Measurements from ENCODE around the gene KLHL8.
"Not testable (repeated sequence)": the region's sequence is repeated elsewhere in the genome, so short reads cannot be mapped to it uniquely, and the experiment has no call there.

The KLHL8 gene

DNA sequence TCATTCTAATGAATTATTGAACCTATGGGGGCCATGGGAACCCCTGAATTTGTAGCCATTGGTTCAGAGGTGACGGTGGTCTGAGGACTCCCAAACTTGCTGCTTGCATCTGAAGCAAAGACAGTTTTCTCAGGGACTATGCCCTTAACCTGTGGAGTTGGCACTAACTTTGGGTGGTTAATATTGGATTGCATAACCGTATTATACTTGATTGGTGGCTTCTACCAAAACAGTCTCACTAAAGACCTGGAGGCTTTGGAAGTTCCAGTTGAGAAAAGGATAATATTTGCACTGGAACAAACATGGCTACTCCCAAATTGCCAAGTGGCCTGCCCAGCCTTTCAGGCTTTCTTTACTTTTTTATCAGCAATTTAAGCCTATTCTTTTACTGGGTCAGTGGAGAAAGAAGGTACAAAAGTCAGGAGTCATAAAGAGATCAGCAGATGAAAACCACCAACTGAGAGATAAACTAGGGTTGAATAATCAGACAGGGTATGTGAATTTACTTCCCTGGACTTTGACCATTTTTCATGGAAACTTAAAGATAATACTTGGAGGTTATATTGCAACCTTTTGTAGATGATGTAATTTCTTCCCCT is 7.9 kb upstream of the KLHL8 start:
- DNase-seq (ENCODE audit: low spot score): no peak

DNA sequence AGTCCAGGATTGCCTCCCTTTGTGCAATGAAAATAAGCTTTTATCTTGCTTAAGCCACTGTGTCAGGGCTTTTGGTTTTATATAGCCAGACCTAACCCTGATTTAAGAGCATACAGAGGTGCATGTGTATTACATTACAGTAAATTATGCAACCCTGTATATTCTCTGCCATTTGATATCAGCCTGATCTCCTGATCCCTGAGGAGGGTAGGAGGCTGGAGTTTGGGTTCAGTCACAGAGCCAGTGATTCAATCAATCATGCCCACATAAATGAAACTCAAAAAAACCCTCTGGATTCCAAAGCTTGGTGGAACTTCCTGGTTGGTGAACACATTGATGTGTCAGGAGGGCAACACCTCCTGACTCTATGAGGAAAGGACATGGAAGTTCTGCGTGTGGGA is 7.3 kb upstream of the KLHL8 start:
- DNase-seq (ENCODE audit: low spot score): no peak

DNA sequence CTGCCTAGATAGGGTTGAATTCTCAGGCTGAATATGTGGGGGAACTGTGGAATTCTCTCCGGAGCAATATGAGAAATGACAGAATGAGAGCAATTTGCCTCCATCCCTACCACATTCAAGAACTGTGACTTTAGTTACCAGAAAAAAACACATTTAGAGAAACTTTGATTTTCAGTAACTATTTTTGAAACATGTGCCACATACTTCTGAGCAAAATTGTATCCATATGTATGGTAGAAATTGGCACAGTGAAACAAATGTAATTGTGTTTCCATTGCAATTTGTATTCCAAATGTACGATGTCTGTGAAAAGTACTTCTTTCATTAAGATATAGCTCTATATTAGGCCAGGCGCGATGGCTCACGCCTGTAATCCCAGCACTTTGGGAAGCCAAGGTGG is 5.5 kb upstream of the KLHL8 start:
- DNase-seq (ENCODE audit: low spot score): no peak

DNA sequence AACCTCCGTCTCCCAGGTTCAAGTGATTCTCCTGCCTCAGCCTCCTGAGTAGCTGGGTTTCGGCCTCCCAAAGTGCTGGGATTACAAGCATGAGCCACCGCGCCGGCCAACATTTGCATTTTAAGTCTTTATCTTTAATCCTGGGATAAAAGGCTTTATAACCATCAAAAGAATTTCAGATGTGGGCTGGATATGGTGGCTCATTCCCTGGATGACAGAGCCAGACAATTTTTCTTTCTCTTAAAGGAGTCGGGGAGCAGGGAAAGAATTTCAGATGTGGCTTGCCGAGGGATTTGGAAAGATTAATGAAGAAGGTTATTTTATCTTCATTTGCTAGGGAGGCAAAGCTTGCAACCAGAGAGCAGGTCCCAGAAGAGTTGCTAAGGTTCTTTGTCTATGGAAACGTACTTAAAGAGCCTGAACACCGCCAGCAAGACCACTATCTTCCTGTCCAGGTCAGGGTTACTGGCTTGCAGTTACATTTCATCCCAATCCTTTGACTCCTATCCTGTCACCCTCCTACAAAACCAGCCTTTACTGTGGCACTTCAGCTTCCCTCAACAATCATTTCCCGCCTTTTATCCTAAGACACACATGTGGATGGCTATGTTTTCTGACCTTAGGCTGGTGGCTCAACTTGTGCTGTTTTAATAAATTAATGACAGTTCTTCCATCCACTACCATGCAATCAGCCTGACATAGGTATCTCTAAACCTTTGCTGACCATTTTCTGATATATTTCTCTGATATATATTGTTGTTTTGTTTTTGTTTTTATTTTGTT is 3.9 kb upstream of the KLHL8 start:
- no peak for DNase-seq (ENCODE audit: low spot score)

DNA sequence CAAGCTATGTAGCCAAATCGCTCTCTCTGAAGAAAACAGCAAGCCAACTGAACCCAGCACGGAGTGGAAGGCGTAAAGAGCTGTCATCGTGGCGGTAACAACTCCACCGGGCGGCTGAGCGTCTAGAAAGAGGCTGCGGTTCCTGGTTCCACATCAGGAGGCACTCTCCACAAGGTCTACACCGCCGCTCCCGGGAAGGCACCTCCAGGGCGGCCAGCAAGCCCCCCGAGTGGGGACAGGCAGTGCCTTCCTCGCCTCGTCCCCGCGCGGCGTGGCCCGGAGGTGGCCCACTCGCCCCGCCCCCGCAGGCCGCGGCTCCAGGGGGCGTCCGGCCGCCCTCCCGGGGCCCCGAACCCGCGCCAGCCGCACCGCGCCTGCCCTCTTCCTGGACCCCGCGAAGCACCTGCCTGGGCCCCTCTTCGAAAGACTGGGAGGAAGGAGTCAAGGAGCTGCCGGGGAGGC is 755 bp downstream of the KLHL8 start:
- DNase-seq (ENCODE audit: low spot score): peak; percentile 26

DNA sequence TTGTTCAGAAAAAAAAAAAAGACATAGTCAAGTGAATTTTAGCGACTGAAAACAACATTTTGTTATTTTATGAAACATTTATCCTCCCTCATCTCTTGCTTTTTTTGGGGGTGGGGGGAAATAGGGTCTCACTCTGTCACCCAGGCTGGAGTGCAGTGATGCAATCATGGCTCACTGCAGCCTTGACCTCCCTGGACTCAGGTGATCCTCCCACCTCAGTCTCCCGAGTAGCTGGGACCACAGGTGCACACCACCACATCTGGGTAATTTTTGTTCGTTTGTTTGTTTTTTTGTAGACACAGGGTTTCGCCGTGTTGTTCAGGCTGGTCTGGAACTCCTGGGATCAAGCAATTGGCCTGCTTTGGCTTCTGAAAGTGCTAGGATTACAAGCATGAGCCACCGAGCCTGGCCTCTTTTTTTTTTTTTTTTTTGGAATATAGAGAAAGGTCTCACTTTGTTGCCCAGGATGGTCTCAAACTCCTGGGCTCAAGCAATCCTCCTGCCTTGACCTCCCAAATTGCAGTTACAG is 3.1 kb downstream of the KLHL8 start:
- not testable (repeated sequence) for DNase-seq (ENCODE audit: low spot score)

DNA sequence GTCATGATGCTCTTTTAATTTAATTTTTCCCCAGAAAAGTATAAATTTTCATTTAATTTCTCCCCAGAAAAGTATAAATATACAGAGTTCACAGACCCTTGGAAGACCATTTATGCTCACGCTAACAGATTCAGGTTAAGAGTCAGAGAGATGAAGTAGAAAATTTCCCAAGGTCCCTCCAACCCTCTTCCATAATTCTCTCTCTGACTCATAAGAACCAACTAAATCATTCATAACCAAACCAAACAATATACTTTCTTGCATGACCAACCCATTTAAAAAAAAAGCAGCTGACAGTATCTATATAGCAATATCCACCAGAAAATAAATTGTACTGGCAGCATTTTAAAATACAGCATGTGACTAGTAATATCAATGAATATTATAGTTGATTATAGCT is 3.9 kb downstream of the KLHL8 start:
- no peak for DNase-seq (ENCODE audit: low spot score)

DNA sequence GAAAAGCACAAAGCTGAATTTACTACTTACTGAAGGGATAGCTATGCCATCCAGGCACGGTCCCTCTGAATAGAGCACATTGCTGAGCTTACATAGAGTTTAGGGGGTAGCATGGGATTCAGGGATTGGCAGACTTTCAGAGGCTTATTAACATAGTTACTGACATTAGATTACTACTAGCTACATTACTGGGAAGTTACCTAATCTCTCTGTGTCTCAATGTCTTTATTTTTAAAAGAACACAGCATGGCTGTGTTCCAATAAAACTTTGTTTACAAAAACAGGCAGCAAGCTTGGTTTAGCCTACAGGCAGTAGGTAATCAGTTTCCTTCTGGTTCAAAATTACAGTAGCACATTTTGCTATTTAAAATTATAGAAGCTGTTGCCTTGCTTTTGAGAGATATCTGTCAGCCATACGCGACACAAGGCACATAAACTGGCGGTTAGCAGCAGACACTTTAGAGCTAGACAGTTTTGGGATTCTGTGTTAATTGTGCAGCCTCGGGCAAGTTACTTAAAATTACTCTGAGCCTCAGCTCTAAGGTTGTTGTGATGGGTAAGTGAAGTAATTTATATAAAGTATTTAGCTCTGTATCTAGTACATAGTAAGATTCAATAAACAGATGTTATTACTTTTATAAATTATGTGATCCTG is 6.9 kb downstream of the KLHL8 start:
- no peak for DNase-seq (ENCODE audit: low spot score)

DNA sequence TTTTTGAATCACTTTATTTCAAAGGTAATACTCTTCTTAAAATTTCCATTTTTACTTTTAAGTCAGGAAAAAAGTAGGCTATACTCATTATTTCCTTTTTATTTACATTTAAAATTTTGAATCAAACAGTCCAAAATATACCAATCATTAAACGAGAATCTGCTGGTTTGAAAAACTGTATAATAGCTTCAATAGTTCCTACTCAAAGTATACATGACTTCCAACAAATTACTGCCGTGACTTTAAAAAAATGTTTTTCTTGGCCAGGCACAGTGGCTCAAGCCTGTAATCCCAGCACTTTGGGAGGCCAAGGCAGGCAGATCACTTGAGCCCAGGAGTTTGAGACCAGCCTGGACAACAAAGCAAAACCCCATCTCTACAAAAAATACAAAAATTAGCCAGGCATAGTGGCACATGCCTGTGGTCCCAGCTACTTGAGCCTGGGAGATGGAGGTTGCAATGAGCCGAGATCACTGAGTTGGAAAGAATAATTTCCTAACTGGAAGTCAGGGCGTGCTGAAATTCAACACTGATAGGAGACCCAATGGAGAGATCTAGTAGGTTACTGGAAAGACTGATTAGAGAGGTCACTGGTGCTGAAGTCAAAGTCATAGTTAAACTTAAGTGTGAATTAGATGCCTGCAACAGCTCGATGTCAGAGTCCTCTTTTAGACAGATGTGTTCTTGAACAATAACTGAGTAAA is 9.0 kb downstream of the KLHL8 start:
- DNase-seq (ENCODE audit: low spot score): no peak

DNA sequence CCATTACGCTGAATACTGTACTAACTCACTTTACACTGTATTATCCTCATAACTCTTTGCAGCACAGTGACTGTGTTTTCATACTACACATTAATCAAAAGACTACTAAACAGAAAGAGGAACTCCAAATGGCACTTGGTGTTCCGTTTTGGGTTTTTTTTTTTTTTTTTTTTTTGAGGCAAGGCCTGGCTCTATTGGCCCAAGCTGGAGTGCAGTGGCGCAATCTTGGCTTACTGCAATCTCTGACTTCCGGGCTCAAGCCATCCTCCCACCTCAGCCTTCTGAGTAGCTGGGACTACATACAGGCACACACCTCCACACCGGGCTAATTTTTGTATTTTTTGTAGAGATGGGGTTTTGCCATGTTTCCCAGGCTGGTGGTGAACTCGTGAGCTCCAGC is 10.7 kb downstream of the KLHL8 start:
- DNase-seq (ENCODE audit: low spot score): no peak

DNA sequence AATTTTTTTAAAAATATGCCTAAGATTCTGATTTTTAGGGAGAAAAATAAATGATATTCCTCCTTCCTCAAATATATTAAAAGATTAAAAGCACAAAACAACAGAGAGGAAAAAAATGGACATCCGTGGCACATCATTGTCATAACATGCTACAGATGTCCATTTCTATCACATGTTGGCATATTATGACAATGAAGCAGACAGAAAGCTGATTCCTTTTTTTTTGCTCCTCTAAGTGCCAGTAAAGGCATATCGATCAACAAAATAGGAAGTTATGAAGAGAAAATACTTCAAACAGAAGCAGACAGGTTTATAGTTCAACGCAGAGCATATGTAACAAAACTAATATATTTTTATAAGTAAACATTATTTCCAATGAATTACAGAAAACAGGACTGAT is 11.2 kb downstream of the KLHL8 start:
- no peak for DNase-seq (ENCODE audit: low spot score)

DNA sequence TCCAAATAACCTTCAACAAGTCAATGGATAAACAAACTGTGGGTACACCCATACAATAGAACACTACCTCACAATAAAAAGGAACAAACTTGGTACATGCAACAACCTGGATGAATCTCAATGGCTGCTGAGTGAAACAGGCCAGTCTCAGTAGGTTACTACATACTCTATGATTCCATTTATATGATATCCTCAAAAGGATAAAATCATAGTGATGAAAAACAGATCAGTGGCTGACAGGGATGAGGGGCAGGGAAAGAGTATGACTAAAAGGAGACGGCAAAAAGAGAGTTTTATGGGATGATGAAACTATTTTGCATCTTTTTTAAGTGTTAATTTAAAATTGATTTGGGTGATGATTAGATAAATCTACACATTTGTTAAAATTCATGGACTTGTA is 15.9 kb downstream of the KLHL8 start:
- DNase-seq (ENCODE audit: low spot score): peak; percentile 27

DNA sequence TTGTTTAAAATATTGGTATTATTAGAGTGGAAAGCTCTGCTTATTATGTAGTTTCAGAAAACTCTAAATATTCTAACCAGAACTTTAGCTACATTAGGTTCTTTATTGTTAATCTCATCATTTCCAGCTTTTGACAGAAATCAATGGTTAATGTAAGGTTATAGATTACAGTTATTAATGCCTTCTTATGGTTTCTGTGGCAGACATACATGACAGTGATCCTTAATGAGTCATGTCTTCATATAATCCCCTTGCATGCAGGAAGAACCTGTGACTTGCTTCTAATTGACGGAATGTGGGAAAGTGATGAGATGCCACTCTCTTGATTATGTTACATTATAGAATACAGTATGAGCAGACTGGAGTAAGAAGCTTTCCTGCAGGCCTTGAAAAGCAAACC is 23.5 kb downstream of the KLHL8 start:
- DNase-seq (ENCODE audit: low spot score): no peak

DNA sequence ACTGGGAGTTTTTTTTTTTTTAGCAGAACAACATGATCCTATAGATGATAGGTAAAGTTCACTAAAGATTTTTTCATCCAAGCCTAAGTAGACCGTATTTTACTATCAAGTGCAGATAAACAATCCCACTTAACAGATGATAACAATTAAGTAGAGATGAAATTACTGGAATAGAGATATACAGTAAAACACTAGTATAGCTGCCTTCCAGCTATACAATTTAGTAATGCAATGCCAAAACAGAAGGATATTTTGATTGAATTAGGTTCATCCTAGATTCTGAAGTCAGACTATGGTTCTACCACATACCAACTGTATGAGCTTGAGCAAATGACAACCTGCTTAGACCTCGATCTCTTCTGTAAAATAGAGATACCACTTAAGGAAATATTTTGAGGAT is 24.3 kb downstream of the KLHL8 start:
- no peak for DNase-seq (ENCODE audit: low spot score)

DNA sequence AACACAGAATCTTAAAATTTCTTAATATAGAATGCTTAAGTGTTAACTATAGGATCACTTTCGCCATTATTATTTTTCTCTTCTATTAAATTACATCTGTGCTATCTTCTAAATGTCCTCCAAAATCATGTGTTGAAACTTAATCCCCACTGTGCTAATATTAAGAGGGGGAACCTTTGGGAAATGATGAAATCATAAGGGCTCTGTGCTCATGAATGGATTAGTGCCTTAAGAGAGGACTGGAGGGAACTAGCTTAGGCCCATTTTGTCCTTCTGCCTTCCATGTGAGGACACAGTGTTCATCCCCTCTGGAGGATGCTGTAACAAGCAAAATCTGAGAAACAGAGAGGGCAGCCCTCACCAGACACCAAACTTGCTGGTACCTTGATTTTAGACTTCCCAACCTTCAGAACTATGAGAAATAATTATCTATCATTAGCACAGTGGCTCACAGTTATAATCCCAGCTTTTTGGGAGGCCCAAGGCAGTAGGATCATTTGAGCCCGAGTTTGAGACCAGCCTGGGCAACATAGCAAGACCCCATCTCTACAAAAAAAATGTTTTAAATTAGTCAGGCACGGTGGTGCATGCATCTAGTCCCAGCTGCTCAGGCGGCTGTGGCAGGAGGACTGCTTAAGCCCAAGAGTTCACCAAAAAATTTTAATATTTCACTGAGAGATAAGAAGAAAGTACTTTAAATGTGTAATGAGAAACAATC is 26.3 kb downstream of the KLHL8 start:
- DNase-seq (ENCODE audit: low spot score): no peak

DNA sequence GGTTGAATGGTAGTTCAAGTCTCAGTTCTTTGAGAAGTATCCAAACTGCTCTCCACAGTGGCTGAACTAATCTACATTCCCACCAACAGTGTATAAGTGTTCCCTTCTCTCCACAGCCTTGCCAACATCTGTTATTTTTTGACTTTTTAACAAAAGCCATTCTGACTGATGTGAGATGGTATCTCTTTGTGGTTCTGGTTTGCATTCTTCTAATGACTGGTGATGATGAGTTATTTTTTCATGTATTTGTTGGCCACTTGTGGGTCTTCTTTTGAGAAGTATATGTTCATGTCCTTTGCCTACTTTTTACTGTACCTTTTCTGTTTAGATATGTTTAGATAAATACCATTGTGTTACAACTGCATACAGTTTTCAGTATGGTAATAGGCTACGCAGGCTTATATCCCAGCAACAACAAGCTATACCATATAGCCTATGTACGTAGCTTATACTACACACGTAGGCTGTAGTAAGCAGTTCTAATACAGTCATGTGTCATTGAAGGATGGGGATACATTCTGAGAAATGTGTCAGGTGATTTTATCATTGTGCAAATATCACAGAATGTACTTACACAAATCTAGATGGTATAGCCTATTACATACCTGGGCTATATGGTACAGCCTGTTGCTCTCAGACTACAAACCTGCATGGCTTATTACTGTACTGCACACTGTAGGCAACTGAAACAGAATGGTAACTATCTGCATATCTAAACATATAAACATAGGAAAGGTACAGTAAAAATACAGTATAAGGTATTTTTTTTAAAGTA is 28.1 kb downstream of the KLHL8 start:
- DNase-seq (ENCODE audit: low spot score): no peak

DNA sequence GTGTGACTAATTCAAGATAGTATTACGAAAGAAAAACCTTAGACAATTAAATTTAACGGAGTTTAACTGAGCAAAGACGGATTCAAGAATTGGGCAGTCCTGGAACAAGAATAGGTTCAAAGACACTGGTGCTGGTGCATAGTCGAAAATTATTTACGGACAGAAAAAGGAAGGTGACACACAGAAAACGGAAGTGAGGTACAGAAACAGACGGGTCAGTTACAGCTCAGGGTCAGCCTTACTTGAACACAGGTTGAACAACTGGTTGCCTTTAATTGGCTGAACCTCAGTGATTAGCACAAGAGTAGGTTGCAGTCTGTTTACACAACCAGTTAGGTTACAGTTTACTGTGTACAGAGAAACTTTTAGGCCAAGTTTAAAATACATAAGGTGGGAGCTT is 31.5 kb downstream of the KLHL8 start:
- no peak for DNase-seq (ENCODE audit: low spot score)

DNA sequence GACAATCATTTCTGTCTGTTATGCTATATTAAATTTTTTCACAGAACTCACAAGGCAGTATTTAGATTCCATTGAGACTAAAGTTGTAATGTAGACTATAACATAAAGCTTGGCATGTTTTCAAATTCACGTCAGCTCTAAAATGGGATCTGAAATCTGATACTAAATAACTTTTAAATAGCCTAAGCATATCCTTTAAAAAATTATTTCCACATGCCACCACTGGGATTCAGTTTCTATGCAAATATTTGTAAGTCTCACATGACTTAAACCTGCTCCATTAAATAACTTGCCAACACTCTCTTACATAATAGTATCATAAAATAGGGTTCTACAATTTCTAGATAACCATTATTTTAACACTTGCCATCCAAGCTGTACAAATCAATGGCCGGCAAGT is 32.4 kb downstream of the KLHL8 start:
- no peak for DNase-seq (ENCODE audit: low spot score)

DNA sequence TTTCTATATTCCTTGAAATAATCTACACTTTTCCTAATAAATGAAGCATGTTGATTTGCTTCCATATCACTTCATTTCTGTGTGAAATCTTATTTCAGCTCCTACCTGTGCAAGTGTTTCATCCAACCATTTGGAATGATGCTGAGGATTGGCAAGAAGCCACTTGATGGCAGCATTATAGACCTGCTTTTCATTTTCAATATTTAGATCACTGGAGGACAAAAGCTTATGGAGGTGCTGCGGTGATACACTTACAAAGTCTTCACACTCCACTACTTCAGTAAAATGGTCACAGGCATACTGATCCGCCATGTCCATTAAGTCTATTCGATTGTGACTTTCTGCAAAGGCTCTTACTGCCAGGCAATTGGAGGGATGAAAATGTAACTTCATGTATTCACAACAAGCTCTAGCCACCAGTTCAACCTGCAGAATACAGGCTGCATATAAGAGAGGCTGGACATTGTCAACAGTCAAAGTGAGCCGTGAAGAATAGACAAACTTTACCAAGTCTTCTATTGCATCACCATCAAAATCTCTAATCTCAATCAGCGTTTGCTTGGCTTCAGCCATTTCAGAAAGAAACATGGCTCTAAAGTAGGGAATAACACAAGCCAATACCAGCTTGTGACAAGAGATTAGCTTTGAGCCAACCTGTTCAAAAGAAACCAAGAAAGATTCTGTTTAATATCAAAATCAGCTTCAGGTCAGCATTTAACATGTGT is 35.1 kb downstream of the KLHL8 start:
- no peak for DNase-seq (ENCODE audit: low spot score)

DNA sequence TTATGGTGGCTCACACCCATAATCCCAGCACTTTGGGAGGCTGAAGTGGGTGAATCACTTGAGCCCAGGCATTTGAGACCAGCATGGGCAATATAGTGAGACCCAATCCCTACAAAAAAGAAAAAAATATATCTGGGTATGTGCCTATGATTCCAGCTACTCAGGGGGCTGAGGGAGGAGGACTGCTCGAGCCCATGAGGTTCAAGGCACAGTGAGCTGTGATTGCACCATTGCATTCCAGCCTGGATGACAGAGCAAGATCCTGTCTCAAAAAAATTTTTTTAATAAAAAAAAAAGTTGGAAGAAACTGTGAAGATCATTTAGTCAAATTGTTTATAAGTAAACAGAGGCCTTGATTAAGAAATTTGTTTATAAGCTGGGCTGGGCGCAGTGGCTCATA is 39.7 kb downstream of the KLHL8 start:
- no peak for DNase-seq (ENCODE audit: low spot score)
